MM.1S (cell line): Measurements from ENCODE around the gene BCAS3.

ENCODE experiments used
- EZH2 ChIP-seq: fragments of 300-600 bp; sonication (generic); optimal IDR thresholded peaks from 2 replicates; pipeline ENCODE3; 2017; ENCODE audit warnings: low read depth, mild to moderate bottlenecking, antibody characterized with exemption, low read length, mixed read lengths
- EZH2phosphoT487 ChIP-seq: fragments of 300-600 bp; sonication (generic); IDR thresholded peaks from 2 replicates; pipeline ENCODE4 v1.6.1; 2018; ENCODE audit warnings: antibody characterized with exemption, low read length
- TF ChIP-seq, protein P1 (sequence below): fragments of 300-600 bp; sonication (generic); IDR thresholded peaks from 2 replicates; pipeline ENCODE4 v1.5.1; 2016; ENCODE audit warnings: antibody characterized with exemption, low read length, mixed read lengths

DNA sequence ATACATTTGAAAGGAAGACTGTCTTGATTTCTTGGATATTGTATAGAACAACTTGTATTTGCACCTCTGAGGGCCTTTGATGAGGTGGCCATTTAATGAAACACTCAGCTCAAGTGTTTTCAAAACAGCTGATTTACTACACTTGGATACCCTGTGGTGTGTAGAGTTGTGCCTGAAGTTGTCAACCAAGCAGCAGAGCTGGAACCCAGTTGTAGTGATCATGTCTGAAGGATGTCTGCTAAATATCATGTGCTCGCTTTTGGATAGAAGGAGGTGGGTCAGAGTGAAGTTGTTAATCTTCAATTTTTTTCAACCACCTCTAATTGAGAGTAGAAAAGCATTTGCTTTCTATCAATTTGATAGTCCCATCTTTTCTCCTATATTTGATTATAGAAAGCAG is 546.1 kb downstream of the BCAS3 start:
- TF ChIP-seq, protein P1, sequence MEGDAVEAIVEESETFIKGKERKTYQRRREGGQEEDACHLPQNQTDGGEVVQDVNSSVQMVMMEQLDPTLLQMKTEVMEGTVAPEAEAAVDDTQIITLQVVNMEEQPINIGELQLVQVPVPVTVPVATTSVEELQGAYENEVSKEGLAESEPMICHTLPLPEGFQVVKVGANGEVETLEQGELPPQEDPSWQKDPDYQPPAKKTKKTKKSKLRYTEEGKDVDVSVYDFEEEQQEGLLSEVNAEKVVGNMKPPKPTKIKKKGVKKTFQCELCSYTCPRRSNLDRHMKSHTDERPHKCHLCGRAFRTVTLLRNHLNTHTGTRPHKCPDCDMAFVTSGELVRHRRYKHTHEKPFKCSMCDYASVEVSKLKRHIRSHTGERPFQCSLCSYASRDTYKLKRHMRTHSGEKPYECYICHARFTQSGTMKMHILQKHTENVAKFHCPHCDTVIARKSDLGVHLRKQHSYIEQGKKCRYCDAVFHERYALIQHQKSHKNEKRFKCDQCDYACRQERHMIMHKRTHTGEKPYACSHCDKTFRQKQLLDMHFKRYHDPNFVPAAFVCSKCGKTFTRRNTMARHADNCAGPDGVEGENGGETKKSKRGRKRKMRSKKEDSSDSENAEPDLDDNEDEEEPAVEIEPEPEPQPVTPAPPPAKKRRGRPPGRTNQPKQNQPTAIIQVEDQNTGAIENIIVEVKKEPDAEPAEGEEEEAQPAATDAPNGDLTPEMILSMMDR, result no peak
- TF ChIP-seq EZH2 (no peak), EZH2phosphoT487 (no peak)
